ENCODE data around the gene LTBP1.

- TF ChIP-seq, protein P1, sequence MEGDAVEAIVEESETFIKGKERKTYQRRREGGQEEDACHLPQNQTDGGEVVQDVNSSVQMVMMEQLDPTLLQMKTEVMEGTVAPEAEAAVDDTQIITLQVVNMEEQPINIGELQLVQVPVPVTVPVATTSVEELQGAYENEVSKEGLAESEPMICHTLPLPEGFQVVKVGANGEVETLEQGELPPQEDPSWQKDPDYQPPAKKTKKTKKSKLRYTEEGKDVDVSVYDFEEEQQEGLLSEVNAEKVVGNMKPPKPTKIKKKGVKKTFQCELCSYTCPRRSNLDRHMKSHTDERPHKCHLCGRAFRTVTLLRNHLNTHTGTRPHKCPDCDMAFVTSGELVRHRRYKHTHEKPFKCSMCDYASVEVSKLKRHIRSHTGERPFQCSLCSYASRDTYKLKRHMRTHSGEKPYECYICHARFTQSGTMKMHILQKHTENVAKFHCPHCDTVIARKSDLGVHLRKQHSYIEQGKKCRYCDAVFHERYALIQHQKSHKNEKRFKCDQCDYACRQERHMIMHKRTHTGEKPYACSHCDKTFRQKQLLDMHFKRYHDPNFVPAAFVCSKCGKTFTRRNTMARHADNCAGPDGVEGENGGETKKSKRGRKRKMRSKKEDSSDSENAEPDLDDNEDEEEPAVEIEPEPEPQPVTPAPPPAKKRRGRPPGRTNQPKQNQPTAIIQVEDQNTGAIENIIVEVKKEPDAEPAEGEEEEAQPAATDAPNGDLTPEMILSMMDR (IDR thresholded peaks at IDR 0.05) = no peak
- TF ChIP-seq POLR2A (IDR thresholded peaks at IDR 0.05) = no peak
Observed at GRCh38 chr2:32904751-32905150, 42.0 kb upstream of the LTBP1 start.

Data from ovary (tissue), 3 donors.